Measurements from ENCODE around the gene FAM83C. TPM values are rescaled to one million over a fixed set of nuclear protein-coding genes. Genes with fewer than 3 reads are reported as not detected.
"Not testable (repeated sequence)": the region's sequence is repeated elsewhere in the genome, so short reads cannot be mapped to it uniquely, and the experiment has no call there.

The FAM83C gene
- total RNA-seq, 1 donor from 2014 or later = not detected

GRCh38 chr20:35270021-35270902 is 22.0 kb downstream of the FAM83C start:
- Histone ChIP-seq H3K27ac (ENCODE audit: low read depth, low read length) (no peak overlapping the region), H3K9ac (ENCODE audit: low read depth in 1 of 3, low read length in 3 of 3) (no peak overlapping the region), H3K27me3 (ENCODE audit: control insufficient read depth in 3 of 3, insufficient read depth in 3 of 3, low read length in 3 of 3) (no peaks in the 10 kb centered on the region), H3K4me1 (ENCODE audit: control insufficient read depth in 3 of 3, insufficient read depth in 3 of 3, low read length in 3 of 3) (peaks cover 0 to 7% (median 0%) of the 10 kb centered on the region in 3 donors), H3K9me3 (ENCODE audit: control insufficient read depth in 3 of 3, low read length in 3 of 3) (no peaks in the 10 kb centered on the region), H3K4me3 (ENCODE audit: low read length in 3 of 3) (no peak overlapping the region), H3K36me3 (ENCODE audit: control insufficient read depth in 3 of 3, insufficient read depth in 3 of 3, low read length in 3 of 3) (peaks cover 21 to 36% (median 35%) of the 10 kb centered on the region in 3 donors)

- H3K36me3 ChIP-seq (ENCODE audit: control insufficient read depth in 3 of 3, insufficient read depth in 3 of 3, low read length in 3 of 3) = peaks cover 21 to 36% (median 32%) of the 10 kb centered on the region in 3 donors
- H3K27ac ChIP-seq (ENCODE audit: low read depth, low read length) = no peak overlapping the region
- no peaks in the 10 kb centered on the region for H3K27me3 ChIP-seq (ENCODE audit: control insufficient read depth in 3 of 3, insufficient read depth in 3 of 3, low read length in 3 of 3)
- no peaks in the 10 kb centered on the region for H3K9me3 ChIP-seq (ENCODE audit: control insufficient read depth in 3 of 3, low read length in 3 of 3)
- H3K9ac ChIP-seq (ENCODE audit: low read depth in 1 of 3, low read length in 3 of 3) = no peak overlapping the region
- H3K4me1 ChIP-seq (ENCODE audit: control insufficient read depth in 3 of 3, insufficient read depth in 3 of 3, low read length in 3 of 3) = peaks cover 0 to 7% (median 0%) of the 10 kb centered on the region in 3 donors
- H3K4me3 ChIP-seq (ENCODE audit: low read length in 3 of 3) = no peak overlapping the region
These were observed 23.0 kb downstream of the FAM83C start for GRCh38 chr20:35269055-35269781.

- Histone ChIP-seq H3K9ac (ENCODE audit: low read depth in 1 of 3, low read length in 3 of 3) (no peak overlapping the region), H3K4me3 (ENCODE audit: low read length in 3 of 3) (no peak overlapping the region), H3K4me1 (ENCODE audit: control insufficient read depth in 3 of 3, insufficient read depth in 3 of 3, low read length in 3 of 3) (peaks cover 0 to 12% (median 11%) of the 10 kb centered on the region in 3 donors), H3K27ac (ENCODE audit: low read depth, low read length) (no peak overlapping the region), H3K36me3 (ENCODE audit: control insufficient read depth in 3 of 3, insufficient read depth in 3 of 3, low read length in 3 of 3) (peaks cover 23 to 35% (median 32%) of the 10 kb centered on the region in 3 donors), H3K9me3 (ENCODE audit: control insufficient read depth in 3 of 3, low read length in 3 of 3) (no peaks in the 10 kb centered on the region), H3K27me3 (ENCODE audit: control insufficient read depth in 3 of 3, insufficient read depth in 3 of 3, low read length in 3 of 3) (no peaks in the 10 kb centered on the region)
These were observed 25.1 kb downstream of the FAM83C start for GRCh38 chr20:35267092-35267491.

- H3K9me3 ChIP-seq (ENCODE audit: control insufficient read depth in 3 of 3, low read length in 3 of 3) = no peaks in the 10 kb centered on the region
- H3K27me3 ChIP-seq (ENCODE audit: control insufficient read depth in 3 of 3, insufficient read depth in 3 of 3, low read length in 3 of 3) = no peaks in the 10 kb centered on the region
- H3K4me1 ChIP-seq (ENCODE audit: control insufficient read depth in 3 of 3, insufficient read depth in 3 of 3, low read length in 3 of 3) = peaks cover 0 to 12% (median 11%) of the 10 kb centered on the region in 3 donors
- H3K4me3 ChIP-seq (ENCODE audit: low read length in 3 of 3) = no peak overlapping the region
- H3K9ac ChIP-seq (ENCODE audit: low read depth in 1 of 3, low read length in 3 of 3) = no peak overlapping the region
- peaks cover 17 to 25% (median 18%) of the 10 kb centered on the region in 3 donors for H3K36me3 ChIP-seq (ENCODE audit: control insufficient read depth in 3 of 3, insufficient read depth in 3 of 3, low read length in 3 of 3)
- H3K27ac ChIP-seq (ENCODE audit: low read depth, low read length) = no peak overlapping the region
These were observed 27.5 kb downstream of the FAM83C start for GRCh38 chr20:35264755-35265154.

- H3K27ac ChIP-seq (ENCODE audit: low read depth, low read length) = no peak overlapping the region
These were observed 28.5 kb downstream of the FAM83C start for GRCh38 chr20:35263532-35264341.

GRCh38 chr20:35262731-35263531 is 29.3 kb downstream of the FAM83C start:
- H3K4me3 ChIP-seq (ENCODE audit: low read length in 3 of 3); H3K27ac ChIP-seq (ENCODE audit: low read depth, low read length); H3K9me3 ChIP-seq (ENCODE audit: control insufficient read depth in 3 of 3, low read length in 3 of 3); H3K27me3 ChIP-seq (ENCODE audit: control insufficient read depth in 3 of 3, insufficient read depth in 3 of 3, low read length in 3 of 3): not testable (repeated sequence)
- peak overlapping the region in 1 of 3 donors; percentile 54 for H3K9ac ChIP-seq (ENCODE audit: low read depth in 1 of 3, low read length in 3 of 3)
- peaks cover 10 to 19% (median 12%) of the 10 kb centered on the region in 3 donors for H3K36me3 ChIP-seq (ENCODE audit: control insufficient read depth in 3 of 3, insufficient read depth in 3 of 3, low read length in 3 of 3)
- peaks cover 0 to 12% (median 8%) of the 10 kb centered on the region in 3 donors for H3K4me1 ChIP-seq (ENCODE audit: control insufficient read depth in 3 of 3, insufficient read depth in 3 of 3, low read length in 3 of 3)

More at GRCh38 chr20:35263532-35264341, 28.5 kb downstream of the FAM83C start:
- H3K36me3 ChIP-seq (ENCODE audit: control insufficient read depth in 3 of 3, insufficient read depth in 3 of 3, low read length in 3 of 3) = peaks cover 15 to 21% (median 15%) of the 10 kb centered on the region in 3 donors
- peaks cover 0 to 12% (median 8%) of the 10 kb centered on the region in 3 donors for H3K4me1 ChIP-seq (ENCODE audit: control insufficient read depth in 3 of 3, insufficient read depth in 3 of 3, low read length in 3 of 3)
- H3K27me3 ChIP-seq (ENCODE audit: control insufficient read depth in 3 of 3, insufficient read depth in 3 of 3, low read length in 3 of 3) = no peaks in the 10 kb centered on the region
- no peaks in the 10 kb centered on the region for H3K9me3 ChIP-seq (ENCODE audit: control insufficient read depth in 3 of 3, low read length in 3 of 3)
- H3K9ac ChIP-seq (ENCODE audit: low read depth in 1 of 3, low read length in 3 of 3) = peak overlapping the region in 1 of 3 donors; percentile 54
- H3K4me3 ChIP-seq (ENCODE audit: low read length in 3 of 3) = peak overlapping the region in 1 of 3 donors; percentile 22

- peaks cover 4 to 13% (median 6%) of the 10 kb centered on the region in 3 donors for H3K36me3 ChIP-seq (ENCODE audit: control insufficient read depth in 3 of 3, insufficient read depth in 3 of 3, low read length in 3 of 3)
- not testable (repeated sequence) for H3K27ac ChIP-seq (ENCODE audit: low read depth, low read length); H3K9me3 ChIP-seq (ENCODE audit: control insufficient read depth in 3 of 3, low read length in 3 of 3); H3K4me3 ChIP-seq (ENCODE audit: low read length in 3 of 3); H3K27me3 ChIP-seq (ENCODE audit: control insufficient read depth in 3 of 3, insufficient read depth in 3 of 3, low read length in 3 of 3); H3K9ac ChIP-seq (ENCODE audit: low read depth in 1 of 3, low read length in 3 of 3)
- H3K4me1 ChIP-seq (ENCODE audit: control insufficient read depth in 3 of 3, insufficient read depth in 3 of 3, low read length in 3 of 3) = peaks cover 0 to 12% (median 8%) of the 10 kb centered on the region in 3 donors
These were observed 29.9 kb downstream of the FAM83C start for GRCh38 chr20:35262321-35262720.

- H3K4me1 ChIP-seq (ENCODE audit: control insufficient read depth in 3 of 3, insufficient read depth in 3 of 3, low read length in 3 of 3) = peaks cover 0 to 12% (median 8%) of the 10 kb centered on the region in 3 donors
- no peaks in the 10 kb centered on the region for H3K27me3 ChIP-seq (ENCODE audit: control insufficient read depth in 3 of 3, insufficient read depth in 3 of 3, low read length in 3 of 3)
- H3K36me3 ChIP-seq (ENCODE audit: control insufficient read depth in 3 of 3, insufficient read depth in 3 of 3, low read length in 3 of 3) = peaks cover 0 to 6% (median 5%) of the 10 kb centered on the region in 3 donors
- no peak overlapping the region for H3K9ac ChIP-seq (ENCODE audit: low read depth in 1 of 3, low read length in 3 of 3)
- H3K4me3 ChIP-seq (ENCODE audit: low read length in 3 of 3) = no peak overlapping the region
- H3K9me3 ChIP-seq (ENCODE audit: control insufficient read depth in 3 of 3, low read length in 3 of 3) = no peaks in the 10 kb centered on the region
- no peak overlapping the region for H3K27ac ChIP-seq (ENCODE audit: low read depth, low read length)
These were observed 31.8 kb downstream of the FAM83C start for GRCh38 chr20:35260426-35260825.
